SK-N-SH (cell line): ENCODE results near the gene SEMA3F. TPM values are rescaled to one million over a fixed set of nuclear protein-coding genes. Genes with fewer than 3 reads are reported as not detected.

ENCODE experiments used
- CTCF ChIA-PET: fragments of 300-600, 350-600 bp; formaldehyde crosslinking; extraction: SDS; loops from one replicate; lab custom pipeline; 2021; lab: Yijun Ruan, JAX
- POLR2A ChIA-PET: fragments of 350-600 bp; sonication (Branson Sonifier 250); formaldehyde crosslinking; extraction: SDS; loops from one replicate; lab custom pipeline; 2020; ENCODE audit warnings: antibody characterized with exemption, inconsistent platforms; lab: Yijun Ruan, JAX
- DNase-seq: peaks from one replicate; pipeline ENCODE4 v3.0.0; 2012
- H2AFZ ChIP-seq: fragments of 200-600 bp; sonication (generic); 2 replicates; pipeline ENCODE4 v1.8.1; 2016; ENCODE audit warnings: antibody characterized with exemption, mild to moderate bottlenecking, low read depth
- H3F3A ChIP-seq: fragments of 200-600 bp; sonication (generic); replicated peaks from 2 replicates; pipeline ENCODE3; 2016; ENCODE audit warnings: antibody characterized with exemption, mild to moderate bottlenecking; ENCODE audit not compliant: insufficient read depth
- H3K27ac ChIP-seq, 2 experiments: fragments of 200-500 bp in 1 of 2; fragments of 200-600 bp in 1 of 2; sonication (Bioruptor generic) in 1 of 2; sonication (generic), shearing (Covaris generic) in 1 of 2; 2 replicates each; pipeline versions ENCODE4 v1.5.1 to v1.6.1; 2014 to 2016; ENCODE audit warnings: low read depth in 2 of 2, inconsistent platforms in 1 of 2, low read length in 1 of 2, mild to moderate bottlenecking in 1 of 2, mixed read lengths in 1 of 2
- H3K27me3 ChIP-seq: fragments of 200-600 bp; sonication (generic), shearing (Covaris generic); 2 replicates; pipeline ENCODE4 v1.6.1; 2016; ENCODE audit warnings: mixed run types; ENCODE audit not compliant: insufficient read depth
- H3K36me3 ChIP-seq, 2 experiments: fragments of 200-500 bp in 1 of 2; fragments of 200-600 bp in 1 of 2; sonication (Bioruptor generic) in 1 of 2; sonication (generic) in 1 of 2; replicated peaks in 1 of 2; 2 replicates each; pipeline versions ENCODE3 to v1.5.1; 2014 to 2016; ENCODE audit warnings: low read length in 1 of 2, mild to moderate bottlenecking in 1 of 2; ENCODE audit not compliant: insufficient read depth in 2 of 2, control insufficient read depth in 1 of 2
- H3K4me1 ChIP-seq, 2 experiments: fragments of 200-500 bp in 1 of 2; fragments of 200-600 bp in 1 of 2; sonication (Bioruptor generic) in 1 of 2; sonication (generic), shearing (Covaris generic) in 1 of 2; 2 replicates each; pipeline versions ENCODE4 v1.5.1 to v1.6.1; 2014 to 2016; ENCODE audit warnings: low read depth in 1 of 2, low read length in 1 of 2, mixed run types in 1 of 2; ENCODE audit not compliant: insufficient read depth in 2 of 2, control insufficient read depth in 1 of 2
- H3K4me2 ChIP-seq: fragments of 200-600 bp; sonication (generic), shearing (Covaris generic); 2 replicates; pipeline ENCODE4 v1.6.1; 2017; ENCODE audit warnings: mixed run types
- H3K4me3 ChIP-seq, 2 experiments: fragments of 200-500 bp in 1 of 2; fragments of 200-600 bp in 1 of 2; sonication (Bioruptor generic) in 1 of 2; sonication (generic), shearing (Covaris generic) in 1 of 2; 2 replicates each; pipeline versions ENCODE4 v1.5.1 to v1.8.1; 2014 to 2016; ENCODE audit warnings: low read depth in 2 of 2, inconsistent platforms in 1 of 2, low read length in 1 of 2, mild to moderate bottlenecking in 1 of 2, mixed read lengths in 1 of 2, moderate library complexity in 1 of 2
- H3K79me2 ChIP-seq: fragments of 200-600 bp; sonication (generic); 2 replicates; pipeline ENCODE4 v1.8.1; 2017; ENCODE audit warnings: mild to moderate bottlenecking; ENCODE audit not compliant: insufficient read depth
- H3K9ac ChIP-seq: fragments of 200-600 bp; sonication (generic); 2 replicates; pipeline ENCODE4 v1.6.1; 2017; ENCODE audit warnings: mixed run types
- H3K9me2 ChIP-seq: fragments of 200-600 bp; sonication (generic); 2 replicates; pipeline ENCODE4 v1.6.1; 2017; ENCODE audit warnings: mixed run types
- H3K9me3 ChIP-seq: fragments of 200-600 bp; sonication (generic); 2 replicates; pipeline ENCODE4 v1.6.1; 2017; ENCODE audit warnings: mixed run types, mild to moderate bottlenecking, moderate library complexity
- H4K20me1 ChIP-seq: fragments of 200-600 bp; sonication (generic); 2 replicates; pipeline ENCODE4 v1.6.1; 2017; ENCODE audit warnings: mild to moderate bottlenecking, mixed run types; ENCODE audit not compliant: insufficient read depth
- CHD2 ChIP-seq: fragments of 150-350 bp; IDR thresholded peaks from 2 replicates; pipeline ENCODE4 v1.6.1; 2018; ENCODE audit warnings: low read length; ENCODE audit not compliant: partially characterized antibody
- CTCF ChIP-seq: fragments of 200-600 bp; sonication (generic); IDR thresholded peaks from 2 replicates; pipeline ENCODE4 v1.6.1; 2017; ENCODE audit warnings: antibody characterized with exemption, mild to moderate bottlenecking, moderate library complexity
- ELF1 ChIP-seq: IDR thresholded peaks from 2 replicates; pipeline ENCODE4 v1.4.0; 2012
- FOXJ3 ChIP-seq: sonication (generic); formaldehyde crosslinking; IDR thresholded peaks from 2 replicates; pipeline ENCODE4 v1.5.1; 2020; ENCODE audit warnings: mild to moderate bottlenecking, missing genetic modification reagents
- FOXM1 ChIP-seq: IDR thresholded peaks from 2 replicates; pipeline ENCODE4 v1.4.0; 2012; ENCODE audit warnings: low read depth, mild to moderate bottlenecking
- MAX ChIP-seq: IDR thresholded peaks from 2 replicates; pipeline ENCODE4 v1.4.0; 2012; ENCODE audit warnings: low read depth
- NFIC ChIP-seq: IDR thresholded peaks from 2 replicates; pipeline ENCODE4 v1.4.0; 2012; ENCODE audit warnings: borderline replicate concordance
- PBX3 ChIP-seq: IDR thresholded peaks from 2 replicates; pipeline ENCODE4; 2012
- RAD21 ChIP-seq: IDR thresholded peaks from 2 replicates; pipeline ENCODE4 v1.6.1; 2012; ENCODE audit warnings: mild to moderate bottlenecking, low read length
- RCOR1 ChIP-seq: fragments of 150-350 bp; IDR thresholded peaks from 2 replicates; pipeline ENCODE4 v1.6.1; 2017; ENCODE audit warnings: antibody characterized with exemption, low read length
- RFX5 ChIP-seq: IDR thresholded peaks from 2 replicates; pipeline ENCODE4 v1.6.1; 2012; ENCODE audit warnings: mild to moderate bottlenecking, improper control_type of control experiment, low read length
- RXRA ChIP-seq: IDR thresholded peaks from 2 replicates; pipeline ENCODE4 v1.4.0; 2012; ENCODE audit warnings: low read depth, mild to moderate bottlenecking, borderline replicate concordance
- SMC3 ChIP-seq: IDR thresholded peaks from 2 replicates; pipeline ENCODE4 v1.6.1; 2012; ENCODE audit warnings: low read depth, low read length, improper control_type of control experiment
- TAF1 ChIP-seq: IDR thresholded peaks from 2 replicates; pipeline ENCODE4 v1.6.1; 2012; ENCODE audit warnings: low read depth, mild to moderate bottlenecking, low read length, moderate library complexity, borderline replicate concordance
- TCF12 ChIP-seq: IDR thresholded peaks from 2 replicates; pipeline ENCODE4 v1.4.0; 2012
- TEAD4 ChIP-seq: IDR thresholded peaks from 2 replicates; pipeline ENCODE4 v1.4.0; 2012; ENCODE audit warnings: mild to moderate bottlenecking, borderline replicate concordance; ENCODE audit not compliant: insufficient read depth
- USF1 ChIP-seq: IDR thresholded peaks from 2 replicates; pipeline ENCODE4 v1.4.0; 2012; ENCODE audit warnings: low read depth, borderline replicate concordance
- ZBTB33 ChIP-seq: IDR thresholded peaks from 2 replicates; pipeline ENCODE4 v1.4.0; 2012; ENCODE audit warnings: low read depth, borderline replicate concordance
- WGBS: methylation state at CpG from one replicate; pipeline ENCODE4 v1.1.6; 2017; ENCODE audit warnings: low lambda C conversion rate; 5-methylcytosine and 5-hydroxymethylcytosine counted together
- polyA plus RNA-seq, 3 experiments: library from polyadenylated mRNA; depleted of rRNA; stranded (reverse); fragments of >200 nt; gene quantifications; 2 replicates each; pipeline ENCODE4 v1.2.3, GENCODE V29; 2012

The SEMA3F gene
- polyA plus RNA-seq, 1 of the 3 experiments (the other 2 are of a cell fraction): 30.4 TPM

- no peak for DNase-seq
- H3K9me2 ChIP-seq: no peaks in the 10 kb centered on the region
- no peaks in the 10 kb centered on the region for H3K36me3 ChIP-seq
- H3K4me1 ChIP-seq: peaks cover 0 to 11% of the 10 kb centered on the region in 2 experiments; a peak in 1 of 4 replicates
- no peak overlapping the region for H3K9ac ChIP-seq
- ChIA-PET CTCF (interaction anchor here (0.8 to 61.6 kb wide), 12 partner anchors 10 to 340 kb away, joined by 3 to 1375 read pairs (median 7); partner anchors contain the start of gene GNAT1), POLR2A (interaction anchor here (0.6 kb wide), 1 partner anchor 8 kb away, joined by 3 read pairs; no protein-coding TSS in a partner anchor)
- WGBS: 73% methylated on average over 15 of the region's 16 CpGs
- no peaks in the 10 kb centered on the region for H3F3A ChIP-seq
- no peaks in the 10 kb centered on the region for H3K9me3 ChIP-seq
- H3K4me3 ChIP-seq: no peak overlapping the region
- no peak for TF ChIP-seq MAX
- TF ChIP-seq CTCF: no peak
- no peak for TF ChIP-seq RXRA
- no peak for TF ChIP-seq FOXJ3 (CRISPR knock-in tag)
- no peak for TF ChIP-seq USF1
- TF ChIP-seq ZBTB33: no peak
- TF ChIP-seq TEAD4: no peak
- TF ChIP-seq CHD2: no peak
- no peak for TF ChIP-seq PBX3
- TF ChIP-seq RCOR1: no peak
- no peak for TF ChIP-seq NFIC
- no peak for TF ChIP-seq FOXM1
- no peak for TF ChIP-seq TCF12
- no peak for TF ChIP-seq RAD21
- no peak for TF ChIP-seq TAF1
- TF ChIP-seq RFX5: no peak
- no peak for TF ChIP-seq ELF1
- no peak for TF ChIP-seq SMC3
- H3K27me3 ChIP-seq: peaks cover 48% of the 10 kb centered on the region
- H4K20me1 ChIP-seq: no peaks in the 10 kb centered on the region
- no peak overlapping the region for H3K27ac ChIP-seq
- H3K4me2 ChIP-seq: no peak overlapping the region
- H3K79me2 ChIP-seq: no peaks in the 10 kb centered on the region
- no peak overlapping the region for H2AFZ ChIP-seq
These were observed 47.4 kb downstream of the SEMA3F start for GRCh38 chr3:50202353-50203112.
